Prostate gland (tissue), 2 donors: ENCODE measurements around the gene EPB41L2. TPM values are rescaled to one million over a fixed set of nuclear protein-coding genes. Genes with fewer than 3 reads are reported as not detected.

Experiments used
- DNase-seq: peaks from one replicate; pipeline ENCODE4 v3.0.0-alpha.2; 2019; ENCODE audit warnings: low spot score
- H3K27ac ChIP-seq, 2 donors: fragments of 200-600 bp; sonication (generic); 2 replicates each; pipeline ENCODE4 v1.5.1; 2017 to 2019
- H3K27me3 ChIP-seq: fragments of 200-600 bp; sonication (generic); replicated peaks from 2 replicates; pipeline ENCODE4 v1.5.1; 2019; ENCODE audit not compliant: insufficient read depth
- H3K36me3 ChIP-seq, 2 donors: fragments of 200-600 bp; sonication (generic); 1 replicate in 1 of 2; 2 replicates in 1 of 2; pipeline versions ENCODE4 v1.5.1 to v1.8.1; 2017 to 2019
- H3K4me1 ChIP-seq: fragments of 200-600 bp; sonication (generic); replicated peaks from 2 replicates; pipeline ENCODE4 v1.5.1; 2019
- H3K4me3 ChIP-seq, 2 donors: fragments of 200-600 bp; sonication (generic); 2 replicates each; pipeline ENCODE4 v1.5.1; 2017 to 2019
- H3K9me3 ChIP-seq: fragments of 200-600 bp; sonication (generic); 2 replicates; pipeline ENCODE4 v1.5.1; 2017
- CTCF ChIP-seq, 4 experiments: fragments of 200-600 bp in 2 of 4; fragments of 450-650 bp in 2 of 4; sonication (generic) in 2 of 4; IDR thresholded peaks; 1 replicate in 3 of 4; 2 replicates in 1 of 4; pipeline ENCODE4 v1.5.1; 2016 to 2019; ENCODE audit warnings: antibody characterized with exemption in 4 of 4, mild to moderate bottlenecking in 2 of 4, moderate library complexity in 2 of 4
- POLR2A ChIP-seq: fragments of 450-650 bp; IDR thresholded peaks from one replicate; pipeline ENCODE4 v1.6.1; 2016; ENCODE audit warnings: antibody characterized with exemption, mild to moderate bottlenecking
- POLR2AphosphoS5 ChIP-seq: sonication (generic); formaldehyde crosslinking; IDR thresholded peaks from one replicate; pipeline ENCODE4 v1.6.1; 2017; ENCODE audit warnings: antibody characterized with exemption
- WGBS: methylation state at CpG from one replicate; pipeline ENCODE4 v1.1.5; 2018; 5-methylcytosine and 5-hydroxymethylcytosine counted together
- intact Hi-C: fragments of 100-400 bp; cut with DNase I; formaldehyde crosslinking; loops from one replicate; pipeline ENCODE4 v1.14.2; 2022
- total RNA-seq, 2 donors: library from RNA; depleted of rRNA; stranded (reverse); fragments of >200 nt; gene quantifications; one replicate each; pipeline ENCODE4 v1.1.0, GENCODE V29; 2016

EPB41L2 gene
- total RNA-seq, 2 donors from 2014 or later, result 11.9 to 105 TPM

- no peak for DNase-seq
- Histone ChIP-seq H3K36me3 (no peaks in the 10 kb centered on the region), H3K9me3 (no peaks in the 10 kb centered on the region), H3K27me3 (no peaks in the 10 kb centered on the region), H3K4me1 (no peaks in the 10 kb centered on the region), H3K4me3 (no peak overlapping the region), H3K27ac (no peak overlapping the region)
- 94% methylated on average over 6 of the region's 6 CpGs for WGBS
- no peak for TF ChIP-seq CTCF (IDR thresholded peaks at IDR 0.05)
- TF ChIP-seq POLR2AphosphoS5, result no peak
- TF ChIP-seq POLR2A, result no peak
- intact Hi-C loops, result no loop called here
Observed at GRCh38 chr6:130838250-130838860, 224.7 kb downstream of the EPB41L2 start.

DNA sequence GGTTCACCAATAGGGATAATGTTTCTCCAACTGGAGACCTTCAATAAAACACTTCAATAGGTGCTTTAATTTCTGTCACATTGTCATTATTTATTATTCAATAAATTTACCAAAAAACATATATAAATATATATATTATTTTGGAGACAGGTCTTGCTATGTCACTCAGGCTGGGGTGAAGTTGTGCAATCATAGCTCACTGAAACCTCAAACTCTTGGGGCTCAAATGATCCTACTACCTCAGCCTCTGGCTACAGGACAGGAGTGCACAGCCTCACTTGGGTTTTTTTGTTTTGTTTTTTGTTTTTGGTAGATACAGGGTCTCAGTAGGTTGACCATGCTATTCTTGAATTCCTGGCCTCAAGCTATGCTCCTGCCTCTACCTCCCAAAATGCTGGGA is 226.0 kb downstream of the EPB41L2 start:
- H3K36me3 ChIP-seq, result no peaks in the 10 kb centered on the region
- no peaks in the 10 kb centered on the region for H3K27me3 ChIP-seq
- no peak overlapping the region for H3K27ac ChIP-seq
- intact Hi-C loops, result no loop called here
- H3K4me3 ChIP-seq, result no peak overlapping the region
- TF ChIP-seq POLR2A (no peak), CTCF (IDR thresholded peaks at IDR 0.05) (no peak), POLR2AphosphoS5 (no peak)
- H3K9me3 ChIP-seq, result no peaks in the 10 kb centered on the region
- DNase-seq, result no peak
- H3K4me1 ChIP-seq, result no peaks in the 10 kb centered on the region

GRCh38 chr6:130836055-130836640 is 226.9 kb downstream of the EPB41L2 start:
- Histone ChIP-seq H3K36me3 (no peaks in the 10 kb centered on the region), H3K9me3 (no peaks in the 10 kb centered on the region), H3K27me3 (no peaks in the 10 kb centered on the region), H3K4me3 (no peak overlapping the region), H3K4me1 (no peaks in the 10 kb centered on the region), H3K27ac (no peak overlapping the region)
- intact Hi-C loops, result no loop called here
- 84% methylated on average over 3 of the region's 3 CpGs for WGBS
- TF ChIP-seq CTCF (IDR thresholded peaks at IDR 0.05) (no peak), POLR2AphosphoS5 (no peak), POLR2A (no peak)
- no peak for DNase-seq

- Histone ChIP-seq H3K27me3 (no peaks in the 10 kb centered on the region), H3K36me3 (no peaks in the 10 kb centered on the region), H3K4me3 (no peak overlapping the region), H3K4me1 (no peaks in the 10 kb centered on the region), H3K27ac (no peak overlapping the region), H3K9me3 (no peaks in the 10 kb centered on the region)
- TF ChIP-seq POLR2A, result no peak
- no peak for TF ChIP-seq POLR2AphosphoS5
- TF ChIP-seq CTCF (IDR thresholded peaks at IDR 0.05), result no peak
- intact Hi-C loops, result no loop called here
- no peak for DNase-seq
- 85% methylated on average over 5 of the region's 5 CpGs for WGBS
Observed at GRCh38 chr6:130834482-130835251, 228.4 kb downstream of the EPB41L2 start.
